Liver (tissue), 9 donors: ENCODE data around the gene NTM. TPM values are rescaled to one million over a fixed set of nuclear protein-coding genes. Genes with fewer than 3 reads are reported as not detected.

ENCODE experiments used
- DNase-seq: peaks from one replicate; pipeline ENCODE4 v3.0.0-alpha.2; 2017; ENCODE audit warnings: low spot score
- H3K27ac ChIP-seq, 2 donors: one replicate each; pipeline ENCODE4 v1.7.0; 2013; ENCODE audit warnings: inconsistent platforms in 2 of 2, low read length in 2 of 2, control low read depth in 1 of 2, low read depth in 1 of 2, mild to moderate bottlenecking in 1 of 2
- H3K27me3 ChIP-seq, 4 donors: one replicate each; pipeline versions ENCODE4 v1.6.1 to v1.7.0; 2013; ENCODE audit warnings: low read length in 3 of 4, inconsistent platforms in 1 of 4, mild to moderate bottlenecking in 1 of 4, moderate library complexity in 1 of 4; ENCODE audit not compliant: control insufficient read depth in 4 of 4, insufficient read depth in 4 of 4
- H3K36me3 ChIP-seq, 4 donors: one replicate each; pipeline versions ENCODE4 v1.6.1 to v1.7.0; 2013; ENCODE audit warnings: low read length in 3 of 4, mild to moderate bottlenecking in 3 of 4, low read depth in 1 of 4, moderate library complexity in 1 of 4; ENCODE audit not compliant: control insufficient read depth in 4 of 4, insufficient read depth in 3 of 4
- H3K4me1 ChIP-seq, 4 donors: one replicate each; pipeline versions ENCODE4 v1.6.1 to v1.7.0; 2013; ENCODE audit warnings: low read length in 3 of 4, mild to moderate bottlenecking in 3 of 4, moderate library complexity in 1 of 4; ENCODE audit not compliant: control insufficient read depth in 4 of 4, insufficient read depth in 4 of 4
- H3K4me3 ChIP-seq, 3 donors: one replicate each; pipeline versions ENCODE4 v1.6.1 to v1.7.0; 2013; ENCODE audit warnings: low read length in 3 of 3, control low read depth in 1 of 3, low read depth in 1 of 3, mild to moderate bottlenecking in 1 of 3
- H3K9ac ChIP-seq, 2 donors: one replicate each; pipeline ENCODE4 v1.7.0; 2013; ENCODE audit warnings: low read length in 2 of 2, mild to moderate bottlenecking in 2 of 2, moderate library complexity in 2 of 2, control low read depth in 1 of 2, low read depth in 1 of 2
- H3K9me3 ChIP-seq, 4 donors: one replicate each; pipeline versions ENCODE4 v1.6.1 to v1.7.0; 2013; ENCODE audit warnings: low read length in 3 of 4; ENCODE audit not compliant: control insufficient read depth in 4 of 4
- FOXA2 ChIP-seq: IDR thresholded peaks from 2 replicates; pipeline ENCODE4 v1.6.1; 2016; ENCODE audit warnings: antibody characterized with exemption
- GABPA ChIP-seq, 2 donors: IDR thresholded peaks in 1 of 2; conservative IDR thresholded peaks in 1 of 2; 2 replicates each; pipeline ENCODE4 v1.6.1; 2016; ENCODE audit warnings: antibody characterized with exemption in 2 of 2, mild to moderate bottlenecking in 1 of 2, moderate library complexity in 1 of 2
- HNF4G ChIP-seq: IDR thresholded peaks from 2 replicates; pipeline ENCODE4 v1.6.1; 2016; ENCODE audit warnings: antibody characterized with exemption
- NR2F2 ChIP-seq: IDR thresholded peaks from 2 replicates; pipeline ENCODE4 v1.6.1; 2016; ENCODE audit warnings: antibody characterized with exemption
- RAD21 ChIP-seq, 2 donors: IDR thresholded peaks; 2 replicates each; pipeline ENCODE4 v1.6.1; 2016; ENCODE audit warnings: antibody characterized with exemption in 2 of 2, mild to moderate bottlenecking in 2 of 2
- RXRA ChIP-seq, 2 donors: IDR thresholded peaks; 2 replicates each; pipeline ENCODE4 v1.6.1; 2017 to 2018; ENCODE audit warnings: antibody characterized with exemption in 2 of 2, mild to moderate bottlenecking in 1 of 2
- SP1 ChIP-seq: IDR thresholded peaks from 2 replicates; pipeline ENCODE4 v1.6.1; 2018; ENCODE audit warnings: antibody characterized with exemption, mild to moderate bottlenecking
- TAF1 ChIP-seq: conservative IDR thresholded peaks from 2 replicates; pipeline ENCODE4 v1.6.1; 2016; ENCODE audit warnings: antibody characterized with exemption, mild to moderate bottlenecking
- YY1 ChIP-seq: IDR thresholded peaks from 2 replicates; pipeline ENCODE4 v1.6.1; 2016; ENCODE audit warnings: antibody characterized with exemption, mild to moderate bottlenecking
- WGBS: extraction: QIAGEN DNeasy Blood & Tissue Kit; methylation state at CpG from one replicate; pipeline ENCODE4 v1.1.7; 2013; 5-methylcytosine and 5-hydroxymethylcytosine counted together
- polyA plus RNA-seq, 2 donors: library from polyadenylated mRNA; stranded (reverse) in 1 of 2; unstranded in 1 of 2; fragments of 200-250 nt in 1 of 2; fragments of >200 nt in 1 of 2; fragmentation: Nextera tagmentation in 1 of 2; extraction: Ambion mirVana in 1 of 2; gene quantifications; one replicate each; pipeline versions ENCODE4 v1.2.1 to v1.2.3, GENCODE V29; 2013 to 2015
- total RNA-seq, 2 donors: library from RNA; depleted of rRNA; stranded (reverse); fragments of >200 nt; gene quantifications; one replicate each; pipeline ENCODE4 v1.2.3, GENCODE V29; 2014
- TF ChIP-seq, protein P1 (sequence below): IDR thresholded peaks from 2 replicates; pipeline ENCODE4 v1.6.1; 2016; ENCODE audit warnings: antibody characterized with exemption
- TF ChIP-seq, protein P2 (sequence below): fragments of 150-350 bp; IDR thresholded peaks from 2 replicates; pipeline ENCODE4 v1.5.1; 2017; ENCODE audit warnings: improper control_type of control experiment, low read depth, low read length; ENCODE audit not compliant: missing input control
- TF ChIP-seq, protein P3 (sequence below): IDR thresholded peaks from 2 replicates; pipeline ENCODE4 v1.6.1; 2016; ENCODE audit warnings: antibody characterized with exemption, mild to moderate bottlenecking
- donor health status: healthy.
- donor health status: healthy.
- donor health status: healthy.
- donor health status: healthy.
- donor health status: healthy.

NTM gene
- total and polyA plus RNA-seq, 4 donors: 0.08 to 1.1 (median 0.08) TPM; not detected in 1

DNA sequence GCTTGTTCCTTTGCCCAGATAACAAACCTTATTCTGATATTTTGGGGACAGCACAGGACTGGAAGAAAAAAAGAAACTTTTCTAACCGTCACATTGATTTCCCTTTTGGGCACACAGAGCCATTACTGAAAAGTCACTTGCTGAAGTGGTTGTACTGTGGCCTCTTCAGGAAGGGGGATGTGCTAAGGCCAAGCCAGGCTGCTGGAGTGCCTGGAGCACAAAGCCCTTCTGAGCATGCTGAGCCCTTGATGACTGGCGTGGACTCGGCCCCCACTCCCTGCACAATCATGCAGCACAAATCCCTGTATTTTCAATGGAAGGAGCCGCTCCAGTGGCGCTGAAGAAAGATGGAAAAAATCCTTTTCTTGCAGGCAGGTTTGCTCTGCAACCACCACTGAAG is 164.2 kb downstream of the NTM start:
- 71% methylated on average over 5 of the region's 5 CpGs for WGBS
- Histone ChIP-seq H3K4me3 (no peak overlapping the region), H3K9me3 (peaks cover 0 to 2% (median 0%) of the 10 kb centered on the region in 4 donors)

DNA sequence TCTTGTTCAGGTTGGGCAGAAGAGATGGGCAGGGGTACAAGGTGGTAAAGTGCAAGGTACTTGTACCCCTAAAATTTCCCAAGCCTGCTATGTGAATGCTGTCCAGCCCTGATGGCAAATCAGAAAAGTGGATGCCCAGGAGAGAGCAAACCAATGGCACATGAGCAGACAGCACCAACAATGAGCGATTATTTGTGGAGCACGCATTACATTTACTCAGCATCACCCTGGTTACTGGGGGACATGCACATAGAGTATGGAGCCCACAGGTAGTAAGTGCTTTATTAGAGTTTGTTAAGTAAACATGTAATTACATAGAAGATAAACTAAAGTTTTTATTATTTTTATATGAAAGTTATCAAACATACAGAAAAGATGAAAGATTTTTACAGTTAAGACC is 165.7 kb downstream of the NTM start:
- Histone ChIP-seq H3K9ac (no peak overlapping the region), H3K36me3 (no peaks in the 10 kb centered on the region), H3K4me1 (no peaks in the 10 kb centered on the region), H3K4me3 (no peak overlapping the region), H3K27me3 (peaks cover 0 to 3% (median 1%) of the 10 kb centered on the region in 4 donors), H3K9me3 (peaks cover 0 to 2% (median under 1%) of the 10 kb centered on the region in 4 donors), H3K27ac (no peak overlapping the region)
- no peak for TF ChIP-seq YY1
- no peak for DNase-seq
- WGBS: 90% methylated on average over 2 of the region's 2 CpGs

More for the DNA sequence above, 164.2 kb downstream of the NTM start:
- Histone ChIP-seq H3K4me1 (no peaks in the 10 kb centered on the region), H3K27me3 (peaks cover 0 to 6% (median 1%) of the 10 kb centered on the region in 4 donors), H3K9ac (no peak overlapping the region), H3K36me3 (no peaks in the 10 kb centered on the region), H3K27ac (no peak overlapping the region)
- TF ChIP-seq, protein P1, sequence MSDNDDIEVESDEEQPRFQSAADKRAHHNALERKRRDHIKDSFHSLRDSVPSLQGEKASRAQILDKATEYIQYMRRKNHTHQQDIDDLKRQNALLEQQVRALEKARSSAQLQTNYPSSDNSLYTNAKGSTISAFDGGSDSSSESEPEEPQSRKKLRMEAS: no peak
- no peak for TF ChIP-seq FOXA2
- DNase-seq: no peak

DNA sequence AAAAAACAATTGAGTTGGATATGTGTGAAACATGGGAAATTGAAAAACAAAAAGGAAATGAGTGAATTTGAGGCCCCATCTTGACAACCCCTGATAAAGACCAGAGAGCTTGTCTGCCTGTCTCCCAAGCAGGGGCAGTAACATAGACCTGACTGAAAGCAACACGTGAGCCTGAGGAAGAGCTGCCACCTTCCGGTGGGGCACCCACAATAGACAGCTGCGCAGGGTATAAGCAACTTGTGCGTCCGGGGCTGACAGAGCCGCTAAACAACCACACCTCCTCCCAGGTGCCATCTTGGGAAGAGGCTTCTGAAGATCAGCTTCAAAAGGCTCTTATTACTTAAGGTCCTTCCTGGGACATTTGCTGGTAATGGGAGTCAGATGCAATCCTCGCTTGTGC is 166.8 kb downstream of the NTM start:
- 84% methylated on average over 7 of the region's 7 CpGs for WGBS
- TF ChIP-seq, protein P1: no peak
- TF ChIP-seq FOXA2: no peak
- no peak for TF ChIP-seq SP1
- TF ChIP-seq RAD21 (IDR thresholded peaks at IDR 0.05): no peak
- TF ChIP-seq, protein P2, sequence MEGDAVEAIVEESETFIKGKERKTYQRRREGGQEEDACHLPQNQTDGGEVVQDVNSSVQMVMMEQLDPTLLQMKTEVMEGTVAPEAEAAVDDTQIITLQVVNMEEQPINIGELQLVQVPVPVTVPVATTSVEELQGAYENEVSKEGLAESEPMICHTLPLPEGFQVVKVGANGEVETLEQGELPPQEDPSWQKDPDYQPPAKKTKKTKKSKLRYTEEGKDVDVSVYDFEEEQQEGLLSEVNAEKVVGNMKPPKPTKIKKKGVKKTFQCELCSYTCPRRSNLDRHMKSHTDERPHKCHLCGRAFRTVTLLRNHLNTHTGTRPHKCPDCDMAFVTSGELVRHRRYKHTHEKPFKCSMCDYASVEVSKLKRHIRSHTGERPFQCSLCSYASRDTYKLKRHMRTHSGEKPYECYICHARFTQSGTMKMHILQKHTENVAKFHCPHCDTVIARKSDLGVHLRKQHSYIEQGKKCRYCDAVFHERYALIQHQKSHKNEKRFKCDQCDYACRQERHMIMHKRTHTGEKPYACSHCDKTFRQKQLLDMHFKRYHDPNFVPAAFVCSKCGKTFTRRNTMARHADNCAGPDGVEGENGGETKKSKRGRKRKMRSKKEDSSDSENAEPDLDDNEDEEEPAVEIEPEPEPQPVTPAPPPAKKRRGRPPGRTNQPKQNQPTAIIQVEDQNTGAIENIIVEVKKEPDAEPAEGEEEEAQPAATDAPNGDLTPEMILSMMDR: no peak
- TF ChIP-seq TAF1: no peak
- Histone ChIP-seq H3K4me3 (no peak overlapping the region), H3K27ac (no peak overlapping the region), H3K27me3 (no peaks in the 10 kb centered on the region), H3K9ac (no peak overlapping the region), H3K9me3 (peaks cover 0 to 4% (median 1%) of the 10 kb centered on the region in 4 donors), H3K36me3 (no peaks in the 10 kb centered on the region), H3K4me1 (no peaks in the 10 kb centered on the region)
- DNase-seq: no peak

DNA sequence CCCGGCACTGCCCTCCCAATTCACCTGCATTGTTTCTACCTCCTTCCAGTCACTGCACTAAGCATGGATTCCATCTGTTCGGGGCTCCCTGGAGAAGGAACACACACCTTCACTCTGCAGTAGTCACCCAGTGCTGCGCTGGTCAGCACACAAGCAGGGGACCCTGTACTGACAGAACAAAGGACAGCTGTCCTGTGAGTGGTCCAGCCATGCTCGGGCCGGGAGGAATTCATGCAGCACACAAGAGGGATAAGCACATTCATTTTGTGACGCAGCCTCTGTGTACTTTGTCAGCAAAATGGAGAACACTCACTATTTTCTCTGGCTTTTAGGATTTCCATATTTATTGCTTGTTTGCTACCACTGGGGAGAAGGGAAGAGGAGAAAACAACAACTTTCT is 167.3 kb downstream of the NTM start:
- Histone ChIP-seq H3K27me3 (peaks cover 0 to 3% (median 0%) of the 10 kb centered on the region in 4 donors), H3K4me1 (no peaks in the 10 kb centered on the region), H3K9me3 (peaks cover 0 to 4% (median 2%) of the 10 kb centered on the region in 4 donors), H3K36me3 (no peaks in the 10 kb centered on the region), H3K9ac (no peak overlapping the region), H3K4me3 (no peak overlapping the region), H3K27ac (no peak overlapping the region)
- WGBS: 25% methylated on average over 6 of the region's 6 CpGs
- DNase-seq: no peak
- TF ChIP-seq GABPA (IDR thresholded peaks at IDR 0.05 in 1 of 2, conservative IDR thresholded peaks at IDR 0.05 in 1 of 2) (no peak), YY1 (no peak), FOXA2 (no peak), HNF4G (no peak), NR2F2 (no peak), TAF1 (no peak), RXRA (IDR thresholded peaks at IDR 0.05) (no peak)
- TF ChIP-seq, protein P2: no peak
- TF ChIP-seq, protein P3, sequence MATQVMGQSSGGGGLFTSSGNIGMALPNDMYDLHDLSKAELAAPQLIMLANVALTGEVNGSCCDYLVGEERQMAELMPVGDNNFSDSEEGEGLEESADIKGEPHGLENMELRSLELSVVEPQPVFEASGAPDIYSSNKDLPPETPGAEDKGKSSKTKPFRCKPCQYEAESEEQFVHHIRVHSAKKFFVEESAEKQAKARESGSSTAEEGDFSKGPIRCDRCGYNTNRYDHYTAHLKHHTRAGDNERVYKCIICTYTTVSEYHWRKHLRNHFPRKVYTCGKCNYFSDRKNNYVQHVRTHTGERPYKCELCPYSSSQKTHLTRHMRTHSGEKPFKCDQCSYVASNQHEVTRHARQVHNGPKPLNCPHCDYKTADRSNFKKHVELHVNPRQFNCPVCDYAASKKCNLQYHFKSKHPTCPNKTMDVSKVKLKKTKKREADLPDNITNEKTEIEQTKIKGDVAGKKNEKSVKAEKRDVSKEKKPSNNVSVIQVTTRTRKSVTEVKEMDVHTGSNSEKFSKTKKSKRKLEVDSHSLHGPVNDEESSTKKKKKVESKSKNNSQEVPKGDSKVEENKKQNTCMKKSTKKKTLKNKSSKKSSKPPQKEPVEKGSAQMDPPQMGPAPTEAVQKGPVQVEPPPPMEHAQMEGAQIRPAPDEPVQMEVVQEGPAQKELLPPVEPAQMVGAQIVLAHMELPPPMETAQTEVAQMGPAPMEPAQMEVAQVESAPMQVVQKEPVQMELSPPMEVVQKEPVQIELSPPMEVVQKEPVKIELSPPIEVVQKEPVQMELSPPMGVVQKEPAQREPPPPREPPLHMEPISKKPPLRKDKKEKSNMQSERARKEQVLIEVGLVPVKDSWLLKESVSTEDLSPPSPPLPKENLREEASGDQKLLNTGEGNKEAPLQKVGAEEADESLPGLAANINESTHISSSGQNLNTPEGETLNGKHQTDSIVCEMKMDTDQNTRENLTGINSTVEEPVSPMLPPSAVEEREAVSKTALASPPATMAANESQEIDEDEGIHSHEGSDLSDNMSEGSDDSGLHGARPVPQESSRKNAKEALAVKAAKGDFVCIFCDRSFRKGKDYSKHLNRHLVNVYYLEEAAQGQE: no peak
- TF ChIP-seq, protein P1: no peak
